Tibial nerve (tissue), 4 donors: ENCODE data around the gene ATP6V0B. TPM values are rescaled to one million over a fixed set of nuclear protein-coding genes. Genes with fewer than 3 reads are reported as not detected.

Source experiments
- DNase-seq, 2 donors: peaks; one replicate each; pipeline ENCODE4 v3.0.0-alpha.2; 2019; ENCODE audit warnings: low spot score in 2 of 2
- H3K27ac ChIP-seq, 4 donors: fragments of 200-600 bp; sonication (generic) in 3 of 4; one replicate each; pipeline ENCODE4 v1.5.1; 2017 to 2019; ENCODE audit warnings: mild to moderate bottlenecking in 1 of 4
- H3K27me3 ChIP-seq, 2 donors: fragments of 200-600 bp; sonication (generic) in 1 of 2; one replicate each; pipeline versions ENCODE4 v1.5.1 to v1.6.0; 2017 to 2019
- H3K36me3 ChIP-seq, 3 donors: fragments of 200-600 bp; sonication (generic); one replicate each; pipeline ENCODE4 v1.5.1; 2018 to 2019
- H3K4me1 ChIP-seq, 4 donors: fragments of 200-600 bp; sonication (generic) in 3 of 4; one replicate each; pipeline ENCODE4 v1.5.1; 2017 to 2019
- H3K4me3 ChIP-seq, 4 donors: fragments of 200-600 bp; sonication (generic) in 3 of 4; one replicate each; pipeline ENCODE4 v1.5.1; 2017 to 2019; ENCODE audit warnings: mild to moderate bottlenecking in 1 of 4, moderate library complexity in 1 of 4
- H3K9me3 ChIP-seq, 4 donors: fragments of 200-600 bp; sonication (generic) in 3 of 4; one replicate each; pipeline ENCODE4 v1.5.1; 2017 to 2019
- EP300 ChIP-seq, 2 donors: sonication (generic); formaldehyde crosslinking; IDR thresholded peaks; one replicate each; pipeline ENCODE4 v1.6.1; 2017; ENCODE audit warnings: antibody characterized with exemption in 2 of 2, mild to moderate bottlenecking in 1 of 2
- POLR2A ChIP-seq, 2 donors: fragments of 450-650 bp; IDR thresholded peaks; one replicate each; pipeline ENCODE4 v1.6.1; 2017; ENCODE audit warnings: antibody characterized with exemption in 2 of 2, mild to moderate bottlenecking in 2 of 2, moderate library complexity in 2 of 2
- WGBS, 2 donors: methylation state at CpG; one replicate each; pipeline ENCODE4 v1.1.5; 2018; 5-methylcytosine and 5-hydroxymethylcytosine counted together
- total RNA-seq, 4 donors: library from RNA; depleted of rRNA; stranded (reverse); fragments of >200 nt; gene quantifications; one replicate each; pipeline ENCODE4 v1.1.0, GENCODE V29; 2016
- TF ChIP-seq, protein P1 (sequence below), 5 experiments: fragments of 200-600 bp in 3 of 5; fragments of 450-650 bp in 2 of 5; sonication (generic) in 3 of 5; IDR thresholded peaks; one replicate each; pipeline ENCODE4 v1.5.1; 2016 to 2019; ENCODE audit warnings: antibody characterized with exemption in 5 of 5, mild to moderate bottlenecking in 3 of 5, moderate library complexity in 2 of 5

ATP6V0B gene
- total RNA-seq: 100 to 1,000 TPM; 101 to 132 (median 113) TPM

DNA sequence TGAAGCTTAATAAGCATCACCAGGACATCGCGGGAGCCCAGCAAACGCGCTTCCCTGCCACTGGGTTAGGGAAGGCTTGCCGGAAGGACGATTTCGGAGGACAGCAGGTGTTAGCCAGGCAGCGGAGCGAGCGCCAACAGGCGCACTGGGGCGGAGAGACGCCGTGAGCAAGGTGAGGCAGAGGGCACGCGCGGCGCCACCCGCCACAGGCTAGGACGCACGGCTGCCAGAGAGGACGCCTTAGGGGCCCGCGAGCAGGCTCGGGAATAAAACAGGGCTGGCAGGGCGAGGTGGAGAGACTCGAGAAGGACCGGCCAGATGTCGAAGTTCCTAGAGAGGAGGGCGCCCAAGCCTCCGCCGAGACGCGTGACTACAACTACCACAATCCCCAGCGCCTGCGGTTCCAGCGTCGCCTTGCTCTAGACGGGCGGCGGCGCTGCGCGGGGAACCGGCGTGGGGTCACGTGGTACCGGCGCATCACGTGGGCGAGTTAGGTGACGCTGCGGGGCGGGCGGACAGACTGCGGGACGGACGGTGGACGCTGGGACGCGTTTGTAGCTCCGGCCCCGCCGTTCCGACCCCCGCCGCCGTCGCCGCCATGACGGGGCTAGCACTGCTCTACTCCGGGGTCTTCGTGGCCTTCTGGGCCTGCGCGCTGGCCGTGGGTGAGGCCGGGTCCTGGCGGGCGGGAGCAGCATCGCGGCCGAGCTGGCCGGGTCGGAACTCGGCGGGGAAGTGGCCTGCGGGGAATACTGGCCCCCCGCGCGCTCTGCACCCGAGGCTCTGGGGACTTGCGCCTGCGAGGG is at the start of gene ATP6V0B:
Gene ATP6V0B, plus strand, starts transcription at position 518 of the 806 bp plus-strand sequence. Its CDS starts 81 bp downstream, at position 599.
- TF ChIP-seq EP300 (IDR thresholded peaks at IDR 0.05) (peak; percentile 81 to 96), POLR2A (IDR thresholded peaks at IDR 0.05) (peak; percentile 91 to 95)
- TF ChIP-seq, protein P1, sequence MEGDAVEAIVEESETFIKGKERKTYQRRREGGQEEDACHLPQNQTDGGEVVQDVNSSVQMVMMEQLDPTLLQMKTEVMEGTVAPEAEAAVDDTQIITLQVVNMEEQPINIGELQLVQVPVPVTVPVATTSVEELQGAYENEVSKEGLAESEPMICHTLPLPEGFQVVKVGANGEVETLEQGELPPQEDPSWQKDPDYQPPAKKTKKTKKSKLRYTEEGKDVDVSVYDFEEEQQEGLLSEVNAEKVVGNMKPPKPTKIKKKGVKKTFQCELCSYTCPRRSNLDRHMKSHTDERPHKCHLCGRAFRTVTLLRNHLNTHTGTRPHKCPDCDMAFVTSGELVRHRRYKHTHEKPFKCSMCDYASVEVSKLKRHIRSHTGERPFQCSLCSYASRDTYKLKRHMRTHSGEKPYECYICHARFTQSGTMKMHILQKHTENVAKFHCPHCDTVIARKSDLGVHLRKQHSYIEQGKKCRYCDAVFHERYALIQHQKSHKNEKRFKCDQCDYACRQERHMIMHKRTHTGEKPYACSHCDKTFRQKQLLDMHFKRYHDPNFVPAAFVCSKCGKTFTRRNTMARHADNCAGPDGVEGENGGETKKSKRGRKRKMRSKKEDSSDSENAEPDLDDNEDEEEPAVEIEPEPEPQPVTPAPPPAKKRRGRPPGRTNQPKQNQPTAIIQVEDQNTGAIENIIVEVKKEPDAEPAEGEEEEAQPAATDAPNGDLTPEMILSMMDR (IDR thresholded peaks at IDR 0.05): peak in 4 of 5 experiments; percentile 14 to 77 (median 57)
- Histone ChIP-seq H3K4me1 (peaks cover 3 to 63% (median 30%) of the 10 kb centered on the region in 4 donors), H3K27me3 (no peaks in the 10 kb centered on the region), H3K36me3 (peaks cover 0 to 42% (median 0%) of the 10 kb centered on the region in 3 donors), H3K4me3 (peak within 1 kb of the TSS; percentile 72 to 91 (median 82)), H3K9me3 (no peaks in the 10 kb centered on the region), H3K27ac (peak within 1 kb of the TSS; percentile 66 to 95 (median 94))
- 0% methylated on average over 54 to 59 of the region's 93 CpGs for WGBS, 2 donors
- DNase-seq: peak; percentile 96 to 97

DNA sequence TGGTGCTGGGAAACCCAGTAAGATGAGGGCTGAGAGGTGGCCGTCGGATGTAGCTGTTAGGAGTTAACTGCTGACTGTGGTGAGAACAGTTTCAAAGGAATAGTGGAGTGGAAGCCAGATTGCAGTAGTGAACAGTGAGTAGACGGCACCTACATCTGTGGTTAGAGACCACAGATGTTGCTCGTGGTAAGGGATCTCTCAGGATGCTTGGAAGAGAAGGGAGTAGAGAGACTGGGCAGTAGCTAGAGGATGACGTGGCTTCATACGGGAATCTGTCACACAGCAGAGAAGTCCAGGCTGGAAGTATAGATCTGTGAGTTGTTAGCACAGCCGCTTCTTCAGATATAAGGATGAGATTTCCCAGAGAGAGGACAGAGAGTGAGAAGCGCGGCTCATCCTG is 48.9 kb upstream of the ATP6V0B start:
- TF ChIP-seq EP300 (IDR thresholded peaks at IDR 0.05): no peak
- TF ChIP-seq POLR2A (IDR thresholded peaks at IDR 0.05): no peak
- TF ChIP-seq, protein P1 (IDR thresholded peaks at IDR 0.05): no peak
- Histone ChIP-seq H3K9me3 (no peaks in the 10 kb centered on the region), H3K4me3 (no peak overlapping the region), H3K4me1 (no peaks in the 10 kb centered on the region), H3K27ac (no peak overlapping the region), H3K36me3 (peaks cover 0 to 60% (median 0%) of the 10 kb centered on the region in 3 donors), H3K27me3 (no peaks in the 10 kb centered on the region)
- WGBS, 2 donors: 92 to 94% methylated on average over 9 of the region's 9 CpGs
- DNase-seq: no peak

DNA sequence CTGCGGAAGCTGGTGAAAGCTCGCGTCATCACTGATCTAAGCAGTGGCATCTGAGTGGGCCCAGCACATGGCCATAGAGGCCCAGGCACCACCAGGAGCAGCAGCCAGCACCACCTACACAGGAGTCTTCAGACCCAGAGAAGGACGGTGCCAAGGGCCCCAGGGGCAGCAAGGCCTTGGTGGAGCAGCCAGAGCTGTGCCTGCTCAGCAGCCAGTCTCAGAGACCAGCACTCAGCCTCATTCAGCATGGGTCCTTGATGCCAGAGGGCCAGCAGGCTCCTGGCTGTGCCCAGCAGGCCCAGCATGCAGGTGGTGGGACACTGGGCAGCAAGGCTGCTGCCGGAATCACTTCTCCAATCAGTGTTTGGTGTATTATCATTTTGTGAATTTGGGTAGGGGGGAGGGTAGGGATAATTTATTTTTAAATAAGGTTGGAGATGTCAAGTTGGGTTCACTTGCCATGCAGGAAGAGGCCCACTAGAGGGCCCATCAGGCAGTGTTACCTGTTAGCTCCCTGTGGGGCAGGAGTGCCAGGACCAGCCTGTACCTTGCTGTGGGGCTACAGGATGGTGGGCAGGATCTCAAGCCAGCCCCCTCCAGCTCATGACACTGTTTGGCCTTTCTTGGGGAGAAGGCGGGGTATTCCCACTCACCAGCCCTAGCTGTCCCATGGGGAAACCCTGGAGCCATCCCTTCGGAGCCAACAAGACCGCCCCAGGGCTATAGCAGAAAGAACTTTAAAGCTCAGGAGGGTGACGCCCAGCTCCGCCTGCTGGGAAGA is 44.4 kb upstream of the ATP6V0B start:
- H3K4me3 ChIP-seq: no peak overlapping the region
- H3K27me3 ChIP-seq: peaks cover 0 to 19% of the 10 kb centered on the region in 2 donors
- peaks cover 0 to 21% (median 12%) of the 10 kb centered on the region in 4 donors for H3K4me1 ChIP-seq
- DNase-seq: no peak
- no peaks in the 10 kb centered on the region for H3K9me3 ChIP-seq
- no peak for TF ChIP-seq POLR2A (IDR thresholded peaks at IDR 0.05)
- TF ChIP-seq, protein P1 (IDR thresholded peaks at IDR 0.05): peak in 1 of 5 experiments; percentile 17
- 85 to 89% methylated on average over 6 to 10 of the region's 10 CpGs for WGBS, 2 donors
- H3K36me3 ChIP-seq: peaks cover 0 to 39% (median 0%) of the 10 kb centered on the region in 3 donors
- no peak overlapping the region for H3K27ac ChIP-seq

DNA sequence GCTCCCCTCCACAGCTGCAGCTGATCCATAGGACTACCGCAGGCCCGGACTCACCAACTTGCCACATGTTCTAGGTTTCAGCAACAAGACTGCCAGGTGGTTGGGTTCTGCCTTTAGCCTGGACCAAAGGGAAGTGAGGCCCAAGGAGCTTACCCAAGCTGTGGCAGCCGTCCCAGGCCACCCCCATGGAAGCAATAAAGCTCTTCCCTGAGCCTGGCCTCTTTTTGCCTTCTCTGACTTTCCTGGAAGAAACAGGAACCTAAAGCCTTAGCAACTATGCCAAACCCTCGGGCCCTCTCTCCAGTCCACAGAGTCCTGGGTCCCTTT is 43.8 kb upstream of the ATP6V0B start:
- Histone ChIP-seq H3K27me3 (peaks cover 0 to 24% of the 10 kb centered on the region in 2 donors), H3K27ac (no peak overlapping the region), H3K9me3 (no peaks in the 10 kb centered on the region), H3K36me3 (peaks cover 0 to 33% (median 0%) of the 10 kb centered on the region in 3 donors), H3K4me1 (peaks cover 0 to 27% (median 16%) of the 10 kb centered on the region in 4 donors), H3K4me3 (no peak overlapping the region)
- no peak for DNase-seq
- TF ChIP-seq EP300 (IDR thresholded peaks at IDR 0.05) (no peak), POLR2A (IDR thresholded peaks at IDR 0.05) (no peak)
- TF ChIP-seq, protein P1 (IDR thresholded peaks at IDR 0.05): no peak
- WGBS, 2 donors: 46 to 80% methylated on average over 2 to 4 of the region's 4 CpGs
